GM12801 (cell line): ENCODE measurements around the gene SLC5A2.

Experiments used
- TF ChIP-seq, protein P1 (sequence below): IDR thresholded peaks from one replicate; pipeline ENCODE4 v1.5.1; 2011; ENCODE audit warnings: control low read depth; ENCODE audit not compliant: insufficient read length; ENCODE audit errors: extremely low read depth

The SLC5A2 gene

GRCh38 chr16:31464781-31465260 lies 18.1 kb upstream of the SLC5A2 start:
- TF ChIP-seq, protein P1, sequence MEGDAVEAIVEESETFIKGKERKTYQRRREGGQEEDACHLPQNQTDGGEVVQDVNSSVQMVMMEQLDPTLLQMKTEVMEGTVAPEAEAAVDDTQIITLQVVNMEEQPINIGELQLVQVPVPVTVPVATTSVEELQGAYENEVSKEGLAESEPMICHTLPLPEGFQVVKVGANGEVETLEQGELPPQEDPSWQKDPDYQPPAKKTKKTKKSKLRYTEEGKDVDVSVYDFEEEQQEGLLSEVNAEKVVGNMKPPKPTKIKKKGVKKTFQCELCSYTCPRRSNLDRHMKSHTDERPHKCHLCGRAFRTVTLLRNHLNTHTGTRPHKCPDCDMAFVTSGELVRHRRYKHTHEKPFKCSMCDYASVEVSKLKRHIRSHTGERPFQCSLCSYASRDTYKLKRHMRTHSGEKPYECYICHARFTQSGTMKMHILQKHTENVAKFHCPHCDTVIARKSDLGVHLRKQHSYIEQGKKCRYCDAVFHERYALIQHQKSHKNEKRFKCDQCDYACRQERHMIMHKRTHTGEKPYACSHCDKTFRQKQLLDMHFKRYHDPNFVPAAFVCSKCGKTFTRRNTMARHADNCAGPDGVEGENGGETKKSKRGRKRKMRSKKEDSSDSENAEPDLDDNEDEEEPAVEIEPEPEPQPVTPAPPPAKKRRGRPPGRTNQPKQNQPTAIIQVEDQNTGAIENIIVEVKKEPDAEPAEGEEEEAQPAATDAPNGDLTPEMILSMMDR: no peak

DNA sequence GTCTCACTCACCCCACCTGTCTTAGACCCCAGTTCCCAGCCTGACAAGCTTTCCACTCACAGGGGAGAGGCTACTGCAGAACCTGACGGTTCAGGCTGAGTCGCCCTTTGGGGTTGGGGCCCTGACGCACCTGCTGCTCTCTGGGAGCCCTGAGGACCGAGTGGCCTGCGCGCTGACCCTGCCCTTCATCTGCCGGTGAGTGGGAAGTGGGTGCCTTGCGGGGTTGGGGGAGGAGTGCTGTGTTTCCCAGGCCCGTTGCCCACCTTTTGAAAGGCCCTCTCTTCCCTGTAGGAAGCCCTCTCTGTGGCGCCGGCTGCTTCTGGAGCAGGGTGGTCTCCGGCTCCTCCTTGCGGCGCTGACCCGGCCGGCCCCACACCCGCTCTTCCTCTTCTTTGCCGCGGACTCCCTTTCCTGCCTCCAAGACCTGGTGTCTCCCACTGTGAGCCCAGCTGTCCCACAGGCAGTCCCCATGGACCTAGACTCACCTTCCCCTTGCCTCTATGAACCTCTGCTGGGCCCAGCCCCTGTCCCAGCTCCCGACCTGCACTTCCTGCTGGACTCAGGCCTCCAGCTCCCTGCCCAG lies 17.0 kb upstream of the SLC5A2 start:
- TF ChIP-seq, protein P1: no peak

GRCh38 chr16:31466381-31466841 lies 16.5 kb upstream of the SLC5A2 start:
- TF ChIP-seq, protein P1: no peak

DNA sequence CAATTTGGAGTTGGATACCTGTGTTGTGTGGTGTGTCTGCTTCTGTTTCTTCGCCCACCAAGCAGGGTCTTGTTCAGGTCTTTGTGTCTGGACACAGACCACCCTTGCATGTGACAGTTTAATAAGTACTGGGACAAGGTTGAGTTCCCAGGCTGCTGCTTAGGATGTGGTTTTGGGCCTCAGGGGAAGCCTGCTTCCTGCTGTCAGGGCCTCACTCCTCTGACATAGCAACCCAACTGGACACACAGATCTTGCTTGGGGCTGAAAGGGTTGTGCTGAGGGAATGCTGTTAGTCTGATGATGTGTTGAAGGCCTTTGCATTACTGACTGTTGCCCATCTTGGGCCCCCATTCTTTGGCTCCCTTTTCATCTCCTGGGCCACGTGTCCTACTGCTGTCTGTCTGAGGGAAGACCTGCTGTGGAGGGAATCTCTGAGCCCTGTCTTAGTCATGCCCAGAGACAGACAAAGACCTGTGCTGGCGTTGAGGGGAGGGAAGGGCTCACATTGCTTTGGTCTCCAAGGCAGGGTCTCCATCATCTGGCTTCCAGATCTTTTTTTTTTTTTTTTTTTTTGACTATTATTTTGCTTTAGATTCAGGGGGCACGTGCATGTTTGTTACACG lies 15.7 kb upstream of the SLC5A2 start:
- TF ChIP-seq, protein P1: no peak

DNA sequence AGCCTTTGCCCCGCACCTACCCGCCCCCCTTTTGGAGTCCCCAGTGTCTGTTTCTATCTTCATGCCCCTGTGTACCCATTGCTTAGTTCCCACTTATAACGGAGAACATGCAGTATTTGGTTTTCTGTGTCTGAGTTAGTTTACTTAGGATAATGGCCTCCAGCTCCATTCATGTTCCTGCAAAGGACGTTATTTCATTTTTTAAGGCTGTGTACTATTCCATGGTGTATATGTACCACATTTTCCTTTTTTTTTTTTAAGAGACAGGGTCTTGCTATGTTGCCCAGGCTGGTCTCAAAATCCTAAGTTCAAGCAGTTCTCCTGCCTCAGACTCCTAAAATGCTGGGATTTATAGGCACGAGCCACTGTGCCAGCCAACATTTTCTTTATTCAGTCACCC lies 15.1 kb upstream of the SLC5A2 start:
- TF ChIP-seq, protein P1: no peak

- TF ChIP-seq, protein P1: no peak
These were observed 12.3 kb upstream of the SLC5A2 start for GRCh38 chr16:31470615-31471014.

GRCh38 chr16:31471241-31471874 lies 11.6 kb upstream of the SLC5A2 start:
- TF ChIP-seq, protein P1: no peak
